Retinal pigment epithelial cell (primary cell): ENCODE measurements around the gene MLLT3.

Experiments used
- DNase-seq: peaks from one replicate; pipeline ENCODE4 v3.0.0-alpha.2; 2010; ENCODE audit warnings: low read depth
- H3K4me3 ChIP-seq: 2 replicates; pipeline ENCODE4 v1.5.1; 2011; ENCODE audit warnings: mild to moderate bottlenecking, low read length, control low read depth, moderate library complexity
- TF ChIP-seq, protein P1 (sequence below): conservative IDR thresholded peaks from 2 replicates; pipeline ENCODE4 v1.5.1; 2011; ENCODE audit warnings: low read depth, low read length, control low read depth, inconsistent platforms

MLLT3 gene

GRCh38 chr9:20331095-20331685, 291.1 kb downstream of the MLLT3 start:
- H3K4me3 ChIP-seq = no peak overlapping the region
- TF ChIP-seq, protein P1, sequence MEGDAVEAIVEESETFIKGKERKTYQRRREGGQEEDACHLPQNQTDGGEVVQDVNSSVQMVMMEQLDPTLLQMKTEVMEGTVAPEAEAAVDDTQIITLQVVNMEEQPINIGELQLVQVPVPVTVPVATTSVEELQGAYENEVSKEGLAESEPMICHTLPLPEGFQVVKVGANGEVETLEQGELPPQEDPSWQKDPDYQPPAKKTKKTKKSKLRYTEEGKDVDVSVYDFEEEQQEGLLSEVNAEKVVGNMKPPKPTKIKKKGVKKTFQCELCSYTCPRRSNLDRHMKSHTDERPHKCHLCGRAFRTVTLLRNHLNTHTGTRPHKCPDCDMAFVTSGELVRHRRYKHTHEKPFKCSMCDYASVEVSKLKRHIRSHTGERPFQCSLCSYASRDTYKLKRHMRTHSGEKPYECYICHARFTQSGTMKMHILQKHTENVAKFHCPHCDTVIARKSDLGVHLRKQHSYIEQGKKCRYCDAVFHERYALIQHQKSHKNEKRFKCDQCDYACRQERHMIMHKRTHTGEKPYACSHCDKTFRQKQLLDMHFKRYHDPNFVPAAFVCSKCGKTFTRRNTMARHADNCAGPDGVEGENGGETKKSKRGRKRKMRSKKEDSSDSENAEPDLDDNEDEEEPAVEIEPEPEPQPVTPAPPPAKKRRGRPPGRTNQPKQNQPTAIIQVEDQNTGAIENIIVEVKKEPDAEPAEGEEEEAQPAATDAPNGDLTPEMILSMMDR = no peak
- no peak for DNase-seq

- H3K4me3 ChIP-seq = no peak overlapping the region
- TF ChIP-seq, protein P1 = no peak
- DNase-seq = no peak
These were observed 291.6 kb downstream of the MLLT3 start for GRCh38 chr9:20330688-20331087.

DNA sequence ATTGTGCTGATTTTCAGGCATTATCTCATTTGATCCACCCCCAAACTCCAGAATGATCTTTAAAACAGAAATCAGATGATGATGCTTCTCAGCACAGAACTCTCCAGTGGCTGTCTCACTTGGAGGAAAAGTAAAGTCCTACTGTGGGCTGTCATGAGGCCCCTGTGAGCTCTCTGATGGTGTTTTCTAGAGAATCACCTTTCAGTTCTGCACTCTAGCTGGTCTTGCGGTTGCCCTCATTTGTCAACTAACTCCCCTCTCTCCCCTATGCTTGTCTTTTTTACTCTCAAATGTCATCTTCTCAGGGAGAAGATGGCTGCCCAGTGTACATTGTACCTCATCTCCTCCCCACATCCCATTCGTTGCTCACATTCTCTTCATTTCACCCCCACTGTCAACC, 295.8 kb downstream of the MLLT3 start:
- no peak for DNase-seq
- no peak overlapping the region for H3K4me3 ChIP-seq
- TF ChIP-seq, protein P1 = no peak

DNA sequence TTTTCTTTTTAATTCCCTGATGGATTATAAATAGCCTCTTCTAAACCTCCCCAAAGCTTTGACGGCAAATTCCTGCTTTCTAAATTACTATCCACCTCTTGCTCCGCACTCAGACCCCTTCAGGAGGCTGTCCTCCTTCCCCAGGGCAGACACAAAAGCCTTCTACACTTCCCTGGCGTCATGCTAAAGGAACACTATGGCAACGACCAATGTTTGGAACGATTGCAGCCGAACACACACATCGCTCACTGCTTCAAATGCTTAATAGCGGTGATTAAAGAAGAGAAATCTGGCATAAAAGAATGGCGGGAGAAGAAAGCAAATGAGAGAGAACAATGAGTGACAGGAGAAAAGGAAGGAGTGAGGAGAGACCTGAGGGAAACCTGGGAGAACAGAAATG, 297.3 kb downstream of the MLLT3 start:
- H3K4me3 ChIP-seq = no peak overlapping the region
- TF ChIP-seq, protein P1 = no peak
- DNase-seq = no peak

DNA sequence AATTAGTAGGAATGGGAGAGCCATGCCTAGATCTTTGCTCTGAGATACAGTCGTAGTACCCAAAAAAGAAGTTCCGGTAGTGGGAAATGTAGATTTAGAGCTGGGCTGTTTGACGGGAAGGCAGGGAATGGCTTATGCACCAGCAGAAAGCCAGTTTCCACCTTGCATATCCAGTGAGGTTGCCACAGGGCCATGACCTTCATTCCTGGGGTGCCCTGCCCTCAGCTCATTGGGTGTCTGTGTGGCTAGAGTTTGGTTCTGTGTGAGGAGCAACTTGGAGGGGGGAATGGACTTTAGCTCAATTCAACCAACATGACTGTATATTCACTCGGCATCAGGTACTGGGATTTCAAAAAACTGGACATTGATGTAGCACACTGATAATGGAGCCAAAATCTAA, 300.1 kb downstream of the MLLT3 start:
- no peak overlapping the region for H3K4me3 ChIP-seq
- DNase-seq = no peak
- TF ChIP-seq, protein P1 = no peak

- H3K4me3 ChIP-seq = no peak overlapping the region
- no peak for DNase-seq
- TF ChIP-seq, protein P1 = no peak
These were observed 300.7 kb downstream of the MLLT3 start for GRCh38 chr9:20321423-20322082.

GRCh38 chr9:20320921-20321320, 301.4 kb downstream of the MLLT3 start:
- no peak overlapping the region for H3K4me3 ChIP-seq
- no peak for DNase-seq
- TF ChIP-seq, protein P1 = no peak
